MCF 10A (cell line): ENCODE results near the gene TKTL2. TPM values are rescaled to one million over a fixed set of nuclear protein-coding genes. Genes with fewer than 3 reads are reported as not detected.

ENCODE experiments used
- Bru-seq: library from RNA; stranded (reverse); fragments of 400-500 nt; gene quantifications from one replicate; lab custom pipeline; 2021; lab: Mats Ljungman, UMichigan
- BruChase-seq, 2 experiments: library from RNA; stranded (reverse); fragments of 400-500 nt; gene quantifications; one replicate each; lab custom pipeline; 2021; lab: Mats Ljungman, UMichigan
- BruUV-seq: library from RNA; stranded (reverse); fragments of 400-500 nt; replicated peaks from 2 replicates; lab custom pipeline; 2021; lab: Mats Ljungman, UMichigan
- CTCF ChIA-PET: fragments of 300-600 bp; sonication (Branson Sonifier 250); formaldehyde crosslinking; extraction: SDS; loops from one replicate; lab custom pipeline; 2021; ENCODE audit warnings: antibody characterized with exemption, inconsistent platforms; lab: Yijun Ruan, JAX
- POLR2A ChIA-PET: fragments of 300-600, 350-650 bp; sonication (Branson Sonifier 250); formaldehyde crosslinking; extraction: SDS; loops from one replicate; lab custom pipeline; 2020; ENCODE audit warnings: antibody characterized with exemption, inconsistent platforms; lab: Yijun Ruan, JAX
- DNase-seq: peaks from one replicate; pipeline ENCODE4 v3.0.0-alpha.2; 2018; ENCODE audit not compliant: unreplicated experiment
- H3K27ac Mint-ChIP-seq: one replicate; pipeline ENCODE4 v1.8.0; 2022; ENCODE audit warnings: mild to moderate bottlenecking, low read depth, mixed read lengths; ENCODE audit not compliant: unreplicated experiment
- H3K27me3 Mint-ChIP-seq: one replicate; pipeline ENCODE4 v1.8.0; 2022; ENCODE audit warnings: mixed read lengths; ENCODE audit not compliant: insufficient read depth, unreplicated experiment
- H3K36me3 Mint-ChIP-seq: one replicate; pipeline ENCODE4 v1.8.0; 2022; ENCODE audit warnings: mild to moderate bottlenecking, moderate library complexity, mixed read lengths; ENCODE audit not compliant: insufficient read depth, unreplicated experiment
- H3K4me1 Mint-ChIP-seq: one replicate; pipeline ENCODE4 v1.8.0; 2022; ENCODE audit warnings: mixed read lengths; ENCODE audit not compliant: insufficient read depth, unreplicated experiment
- H3K4me3 Mint-ChIP-seq: one replicate; pipeline ENCODE4 v1.8.0; 2022; ENCODE audit warnings: mild to moderate bottlenecking, moderate library complexity, mixed read lengths; ENCODE audit not compliant: unreplicated experiment
- H3K9me3 Mint-ChIP-seq: one replicate; pipeline ENCODE4 v1.8.0; 2022; ENCODE audit warnings: mixed read lengths; ENCODE audit not compliant: unreplicated experiment
- intact Hi-C: fragments of 100-400 bp; cut with micrococcal nuclease; formaldehyde crosslinking; loops from 2 replicates; pipeline ENCODE4 v1.14.1; 2022
- long read RNA-seq: library from polyadenylated mRNA; stranded (forward); transcript quantifications from one replicate; pipeline ENCODE4 v2.0.0, GENCODE V29; 2022
- total RNA-seq: library from RNA; stranded (reverse); gene quantifications from 2 replicates; pipeline ENCODE4 v1.2.3, GENCODE V29; 2022
- TF ChIP-seq, protein P1 (sequence below): fragments of 200-600 bp; IDR thresholded peaks from one replicate; pipeline ENCODE4 v1.8.0; 2022; ENCODE audit warnings: antibody characterized with exemption, mild to moderate bottlenecking; ENCODE audit not compliant: unreplicated experiment

Gene TKTL2
- total RNA-seq (not detected in 2 replicates), Bru-seq, nascent RNA (not detected), BruChase-seq, experiment 1, labeled RNA remaining after a 6-hour chase (percentile 24 among the genes with signal in this experiment), BruChase-seq, experiment 2, labeled RNA remaining after a 2-hour chase (percentile 27 among the genes with signal in this experiment)
- long read RNA-seq = 0 reads

- Mint-ChIP-seq H3K36me3 (no peaks in the 10 kb centered on the region), H3K27me3 (no peaks in the 10 kb centered on the region), H3K4me3 (no peak within 1 kb of the TSS), H3K4me1 (no peaks in the 10 kb centered on the region), H3K9me3 (no peaks in the 10 kb centered on the region), H3K27ac (no peak within 1 kb of the TSS)
- ChIA-PET POLR2A (no interaction called here), CTCF (interaction anchor here (0.6 kb wide), 1 partner anchor 1398 kb away, joined by 3 read pairs; no protein-coding TSS in a partner anchor)
- no TSS peak for BruUV-seq
- TF ChIP-seq, protein P1, sequence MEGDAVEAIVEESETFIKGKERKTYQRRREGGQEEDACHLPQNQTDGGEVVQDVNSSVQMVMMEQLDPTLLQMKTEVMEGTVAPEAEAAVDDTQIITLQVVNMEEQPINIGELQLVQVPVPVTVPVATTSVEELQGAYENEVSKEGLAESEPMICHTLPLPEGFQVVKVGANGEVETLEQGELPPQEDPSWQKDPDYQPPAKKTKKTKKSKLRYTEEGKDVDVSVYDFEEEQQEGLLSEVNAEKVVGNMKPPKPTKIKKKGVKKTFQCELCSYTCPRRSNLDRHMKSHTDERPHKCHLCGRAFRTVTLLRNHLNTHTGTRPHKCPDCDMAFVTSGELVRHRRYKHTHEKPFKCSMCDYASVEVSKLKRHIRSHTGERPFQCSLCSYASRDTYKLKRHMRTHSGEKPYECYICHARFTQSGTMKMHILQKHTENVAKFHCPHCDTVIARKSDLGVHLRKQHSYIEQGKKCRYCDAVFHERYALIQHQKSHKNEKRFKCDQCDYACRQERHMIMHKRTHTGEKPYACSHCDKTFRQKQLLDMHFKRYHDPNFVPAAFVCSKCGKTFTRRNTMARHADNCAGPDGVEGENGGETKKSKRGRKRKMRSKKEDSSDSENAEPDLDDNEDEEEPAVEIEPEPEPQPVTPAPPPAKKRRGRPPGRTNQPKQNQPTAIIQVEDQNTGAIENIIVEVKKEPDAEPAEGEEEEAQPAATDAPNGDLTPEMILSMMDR = no peak
- intact Hi-C loops = no loop called here
- no peak for DNase-seq
Observed at GRCh38 chr4:163473576-163473975, at the start of gene TKTL2. TSS of gene TKTL2 (minus strand) at chr4:163473754. CDS start at chr4:163473734, 20 bp downstream.

GRCh38 chr4:163515198-163515597 lies 41.6 kb upstream of the TKTL2 start:
- H3K36me3 Mint-ChIP-seq = peaks cover 86% of the 10 kb centered on the region

GRCh38 chr4:163505374-163505773 lies 31.8 kb upstream of the TKTL2 start:
- Mint-ChIP-seq H3K4me3 (no peak overlapping the region), H3K27ac (no peak overlapping the region), H3K4me1 (peaks cover 25% of the 10 kb centered on the region), H3K9me3 (no peaks in the 10 kb centered on the region), H3K36me3 (peaks cover 28% of the 10 kb centered on the region), H3K27me3 (no peaks in the 10 kb centered on the region)
- no peak for DNase-seq
- POLR2A ChIA-PET = interaction anchor here (0.7 to 0.9 kb wide), 2 partner anchors 9 to 11 kb away, joined by 3 to 5 read pairs; partner anchors contain the start of gene TMA16
- CTCF ChIA-PET = no interaction called here
- intact Hi-C loops = no loop called here
- TF ChIP-seq, protein P1 = no peak
- no TSS peak for BruUV-seq

More at GRCh38 chr4:163515198-163515597, 41.6 kb upstream of the TKTL2 start:
- BruUV-seq = no TSS peak
- H3K27me3 Mint-ChIP-seq = no peaks in the 10 kb centered on the region
- H3K4me3 Mint-ChIP-seq = no peak overlapping the region
- intact Hi-C loops = no loop called here
- H3K4me1 Mint-ChIP-seq = no peaks in the 10 kb centered on the region
- ChIA-PET POLR2A (no interaction called here), CTCF (interaction anchor here (0.6 kb wide), 3 partner anchors 15 to 1247 kb away, joined by 3 to 4 read pairs (median 3); no protein-coding TSS in a partner anchor)
- no peaks in the 10 kb centered on the region for H3K9me3 Mint-ChIP-seq
- H3K27ac Mint-ChIP-seq = no peak overlapping the region
- DNase-seq = no peak
- TF ChIP-seq, protein P1 = no peak

DNA sequence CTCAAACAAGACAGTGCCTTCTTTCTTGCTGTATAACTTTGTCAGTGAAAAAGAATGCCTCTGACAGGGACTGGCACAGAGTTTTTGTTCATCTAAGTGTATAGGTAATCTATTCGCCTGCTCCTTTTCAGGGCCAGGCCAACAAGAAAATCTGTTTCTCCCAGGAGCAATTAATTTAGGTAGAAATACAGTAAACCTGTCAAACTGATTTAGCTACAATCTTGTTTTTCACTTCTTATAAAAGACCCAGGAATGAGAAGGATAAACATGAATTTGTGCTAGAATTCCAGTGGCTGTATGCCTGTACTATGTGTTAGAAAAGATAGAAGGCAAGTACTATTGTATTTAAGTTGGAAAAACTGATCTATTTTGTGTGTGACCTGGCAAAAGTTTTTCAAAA lies 27.0 kb upstream of the TKTL2 start:
- TF ChIP-seq, protein P1 = no peak
- CTCF ChIA-PET = interaction anchor here (0.6 to 0.7 kb wide), 3 partner anchors 15 to 635 kb away, joined by 3 to 5 read pairs (median 4); no protein-coding TSS in a partner anchor
- no peak for DNase-seq

More for the DNA sequence above, 27.0 kb upstream of the TKTL2 start:
- Mint-ChIP-seq H3K36me3 (no peaks in the 10 kb centered on the region), H3K9me3 (no peaks in the 10 kb centered on the region), H3K27ac (peak overlapping the region; percentile 46), H3K4me3 (no peak overlapping the region), H3K4me1 (peaks cover 24% of the 10 kb centered on the region), H3K27me3 (no peaks in the 10 kb centered on the region)
- intact Hi-C loops = no loop called here
- BruUV-seq = no TSS peak
- POLR2A ChIA-PET = no interaction called here
